CD14-positive monocyte (primary cell): ENCODE data around the gene LIN28B. TPM values are rescaled to one million over a fixed set of nuclear protein-coding genes. Genes with fewer than 3 reads are reported as not detected.

ENCODE experiments used
- DNase-seq, 3 donors: peaks; one replicate each; pipeline ENCODE4 v3.0.0-alpha.2; 2011 to 2022
- H2AFZ ChIP-seq: 2 replicates; pipeline ENCODE4 v1.6.0; 2012; ENCODE audit warnings: mild to moderate bottlenecking, low read depth, low read length, inconsistent platforms; ENCODE audit not compliant: insufficient read depth, poor library complexity, severe bottlenecking
- H3K27ac ChIP-seq, 2 donors: 1 replicate in 1 of 2; 2 replicates in 1 of 2; pipeline ENCODE4 v1.5.1; 2012 to 2013; ENCODE audit warnings: low read length in 2 of 2, control low read depth in 1 of 2, inconsistent platforms in 1 of 2, low read depth in 1 of 2, mild to moderate bottlenecking in 1 of 2
- H3K27me3 ChIP-seq, 2 donors: one replicate each; pipeline versions ENCODE4 v1.6.0 to v1.6.1; 2011 to 2013; ENCODE audit warnings: low read length in 2 of 2; ENCODE audit not compliant: control insufficient read depth in 2 of 2, insufficient read depth in 2 of 2
- H3K36me3 ChIP-seq, 2 donors: replicated peaks in 1 of 2; 1 replicate in 1 of 2; 2 replicates in 1 of 2; pipeline versions ENCODE4 v1.5.1 to v1.6.1; 2012 to 2013; ENCODE audit warnings: low read length in 2 of 2, control low read depth in 1 of 2, inconsistent platforms in 1 of 2, mild to moderate bottlenecking in 1 of 2; ENCODE audit not compliant: insufficient read depth in 2 of 2, control insufficient read depth in 1 of 2
- H3K4me1 ChIP-seq, 2 donors: 1 replicate in 1 of 2; 2 replicates in 1 of 2; pipeline versions ENCODE4 v1.5.1 to v1.6.1; 2012 to 2013; ENCODE audit warnings: low read length in 2 of 2, control low read depth in 1 of 2, inconsistent platforms in 1 of 2, mild to moderate bottlenecking in 1 of 2, moderate library complexity in 1 of 2; ENCODE audit not compliant: insufficient read depth in 2 of 2, control insufficient read depth in 1 of 2
- H3K4me2 ChIP-seq: replicated peaks from 2 replicates; pipeline ENCODE3; 2012; ENCODE audit warnings: low read length, moderate library complexity, mild to moderate bottlenecking; ENCODE audit not compliant: poor library complexity, severe bottlenecking; ENCODE audit errors: extremely low read depth
- H3K4me3 ChIP-seq, 3 experiments: fragments of 200-600 bp in 1 of 3; sonication (generic) in 1 of 3; replicated peaks in 1 of 3; 1 replicate in 2 of 3; 2 replicates in 1 of 3; pipeline ENCODE4 v1.5.1; 2011 to 2013; ENCODE audit warnings: low read length in 3 of 3, mild to moderate bottlenecking in 3 of 3, control low read depth in 2 of 3, low read depth in 2 of 3, inconsistent platforms in 1 of 3, moderate library complexity in 1 of 3
- H3K79me2 ChIP-seq: 2 replicates; pipeline ENCODE4 v1.6.0; 2012; ENCODE audit warnings: mild to moderate bottlenecking, control low read depth, inconsistent platforms, low read length, moderate library complexity; ENCODE audit not compliant: insufficient read depth
- H3K9ac ChIP-seq: 2 replicates; pipeline ENCODE4 v1.6.0; 2017; ENCODE audit warnings: low read length, mild to moderate bottlenecking; ENCODE audit not compliant: insufficient read depth, poor library complexity, severe bottlenecking
- H3K9me3 ChIP-seq, 2 donors: replicated peaks in 1 of 2; 1 replicate in 1 of 2; 2 replicates in 1 of 2; pipeline versions ENCODE4 v1.5.1 to v1.6.1; 2012 to 2013; ENCODE audit warnings: low read length in 2 of 2, control low read depth in 1 of 2; ENCODE audit not compliant: control insufficient read depth in 1 of 2, insufficient read depth in 1 of 2
- H4K20me1 ChIP-seq: 2 replicates; pipeline ENCODE4 v1.6.0; 2012; ENCODE audit warnings: mild to moderate bottlenecking, low read length, control low read depth, moderate library complexity; ENCODE audit not compliant: insufficient read depth
- H3K27ac Mint-ChIP-seq, 7 donors: one replicate each; pipeline ENCODE4 v1.8.0; 2020; ENCODE audit warnings: mild to moderate bottlenecking in 7 of 7, mixed read lengths in 7 of 7, moderate library complexity in 6 of 7, inconsistent platforms in 2 of 7
- H3K27me3 Mint-ChIP-seq, 3 donors: one replicate each; pipeline ENCODE4 v1.8.0; 2021 to 2022; ENCODE audit warnings: low read depth in 3 of 3, mild to moderate bottlenecking in 3 of 3, mixed read lengths in 3 of 3, moderate library complexity in 3 of 3, inconsistent platforms in 1 of 3
- H3K36me3 Mint-ChIP-seq, 2 donors: one replicate each; pipeline ENCODE4 v1.8.0; 2020; ENCODE audit warnings: mixed read lengths in 2 of 2, inconsistent platforms in 1 of 2, mild to moderate bottlenecking in 1 of 2
- H3K4me1 Mint-ChIP-seq: one replicate; pipeline ENCODE4 v1.8.0; 2020; ENCODE audit warnings: mild to moderate bottlenecking, mixed read lengths
- H3K4me3 Mint-ChIP-seq, 2 donors: one replicate each; pipeline ENCODE4 v1.8.0; 2020; ENCODE audit warnings: mild to moderate bottlenecking in 2 of 2, mixed read lengths in 2 of 2, moderate library complexity in 1 of 2
- H3K9me3 Mint-ChIP-seq, 7 donors: one replicate each; pipeline ENCODE4 v1.8.0; 2020 to 2022; ENCODE audit warnings: mixed read lengths in 7 of 7, mild to moderate bottlenecking in 6 of 7, moderate library complexity in 6 of 7, inconsistent platforms in 2 of 7
- CTCF ChIP-seq: fragments of 200-600 bp; IDR thresholded peaks from one replicate; pipeline ENCODE4 v1.8.0; 2022; ENCODE audit warnings: antibody characterized with exemption, mild to moderate bottlenecking
- WGBS: methylation state at CpG from one replicate; pipeline ENCODE4 v1.1.5; 2013; ENCODE audit warnings: missing lambda C conversion rate; ENCODE audit not compliant: insufficient coverage; 5-methylcytosine and 5-hydroxymethylcytosine counted together
- intact Hi-C, 2 donors: fragments of 100-400 bp; cut with micrococcal nuclease; formaldehyde crosslinking; loops; one replicate each; pipeline versions ENCODE4 v1.15.0 to v1.15.1; 2023
- polyA plus RNA-seq, 3 donors: library from polyadenylated mRNA; depleted of rRNA in 1 of 3; unstranded in 2 of 3; stranded (reverse) in 1 of 3; fragments of 300-500 nt in 2 of 3; fragments of >200 nt in 1 of 3; fragmentation: Illumina TruSeq in 2 of 3; gene quantifications; 1 replicate in 2 of 3; 2 replicates in 1 of 3; pipeline ENCODE4 v1.2.3, GENCODE V29; 2012 to 2021

The LIN28B gene
- polyA plus RNA-seq, 3 donors: not detected

GRCh38 chr6:104954190-104954797 is 2.6 kb upstream of the LIN28B start:
- Mint-ChIP-seq H3K36me3 (peaks cover 5 to 8% of the 10 kb centered on the region in 2 donors), H3K4me1 (peaks cover 8% of the 10 kb centered on the region), H3K9me3 (peaks cover 4 to 24% (median 12%) of the 10 kb centered on the region in 7 donors), H3K4me3 (peak overlapping the region in 1 of 2 donors; percentile 87), H3K27ac (no peak overlapping the region), H3K27me3 (peaks cover 73 to 85% (median 84%) of the 10 kb centered on the region in 3 donors)
- no peak for DNase-seq
- no peak for TF ChIP-seq CTCF
- H3K27me3 ChIP-seq: peaks cover 85 to 98% of the 10 kb centered on the region in 2 donors
- no peak overlapping the region for H2AFZ ChIP-seq
- H3K4me3 ChIP-seq: no peak overlapping the region
- intact Hi-C loops: no loop called here
- peaks cover 0 to 37% of the 10 kb centered on the region in 2 donors for H3K9me3 ChIP-seq
- H3K4me2 ChIP-seq: no peak overlapping the region
- no peak overlapping the region for H3K9ac ChIP-seq
- H3K79me2 ChIP-seq: no peaks in the 10 kb centered on the region
- WGBS: no CpG with 5 or more reads among the region's 4 CpGs
- H3K27ac ChIP-seq: no peak overlapping the region
- no peaks in the 10 kb centered on the region for H3K4me1 ChIP-seq
- H3K36me3 ChIP-seq: no peaks in the 10 kb centered on the region
- H4K20me1 ChIP-seq: no peaks in the 10 kb centered on the region

- H2AFZ ChIP-seq: no peak overlapping the region
- H3K4me1 ChIP-seq: no peaks in the 10 kb centered on the region
- H3K36me3 Mint-ChIP-seq: peaks cover 5 to 8% of the 10 kb centered on the region in 2 donors
- DNase-seq: no peak
- H3K27ac ChIP-seq: no peak overlapping the region
- no peaks in the 10 kb centered on the region for H3K36me3 ChIP-seq
- no peak overlapping the region for H3K9ac ChIP-seq
- TF ChIP-seq CTCF: no peak
- intact Hi-C loops: no loop called here
- H3K27me3 ChIP-seq: peaks cover 84 to 99% of the 10 kb centered on the region in 2 donors
- H4K20me1 ChIP-seq: no peaks in the 10 kb centered on the region
- H3K4me3 ChIP-seq: no peak overlapping the region
- no peak overlapping the region for H3K4me2 ChIP-seq
- H3K27me3 Mint-ChIP-seq: peaks cover 77 to 85% (median 82%) of the 10 kb centered on the region in 3 donors
- peaks cover 0 to 37% of the 10 kb centered on the region in 2 donors for H3K9me3 ChIP-seq
- 25% methylated on average over 2 of the region's 5 CpGs for WGBS
- peaks cover 4 to 24% (median 12%) of the 10 kb centered on the region in 7 donors for H3K9me3 Mint-ChIP-seq
- peaks cover 8% of the 10 kb centered on the region for H3K4me1 Mint-ChIP-seq
- H3K79me2 ChIP-seq: no peaks in the 10 kb centered on the region
- H3K27ac Mint-ChIP-seq: no peak overlapping the region
- peak overlapping the region in 1 of 2 donors; percentile 61 for H3K4me3 Mint-ChIP-seq
Measured at GRCh38 chr6:104955491-104955890, 1.4 kb upstream of the LIN28B start.
